LHCN-M2 (cell line): Measurements from ENCODE around the gene RBBP5. TPM values are rescaled to one million over a fixed set of nuclear protein-coding genes. Genes with fewer than 3 reads are reported as not detected.

ENCODE experiments used
- DNase-seq: peaks from one replicate; pipeline ENCODE4 v3.0.0-alpha.2; 2012; ENCODE audit warnings: low read depth
- total RNA-seq: library from RNA; depleted of rRNA; stranded (reverse); fragments of >200 nt; gene quantifications from 2 replicates; pipeline ENCODE4 v1.2.3, GENCODE V29; 2014

The RBBP5 gene
- total RNA-seq, 1 experiment from 2014 or later: 18.0 TPM

DNA sequence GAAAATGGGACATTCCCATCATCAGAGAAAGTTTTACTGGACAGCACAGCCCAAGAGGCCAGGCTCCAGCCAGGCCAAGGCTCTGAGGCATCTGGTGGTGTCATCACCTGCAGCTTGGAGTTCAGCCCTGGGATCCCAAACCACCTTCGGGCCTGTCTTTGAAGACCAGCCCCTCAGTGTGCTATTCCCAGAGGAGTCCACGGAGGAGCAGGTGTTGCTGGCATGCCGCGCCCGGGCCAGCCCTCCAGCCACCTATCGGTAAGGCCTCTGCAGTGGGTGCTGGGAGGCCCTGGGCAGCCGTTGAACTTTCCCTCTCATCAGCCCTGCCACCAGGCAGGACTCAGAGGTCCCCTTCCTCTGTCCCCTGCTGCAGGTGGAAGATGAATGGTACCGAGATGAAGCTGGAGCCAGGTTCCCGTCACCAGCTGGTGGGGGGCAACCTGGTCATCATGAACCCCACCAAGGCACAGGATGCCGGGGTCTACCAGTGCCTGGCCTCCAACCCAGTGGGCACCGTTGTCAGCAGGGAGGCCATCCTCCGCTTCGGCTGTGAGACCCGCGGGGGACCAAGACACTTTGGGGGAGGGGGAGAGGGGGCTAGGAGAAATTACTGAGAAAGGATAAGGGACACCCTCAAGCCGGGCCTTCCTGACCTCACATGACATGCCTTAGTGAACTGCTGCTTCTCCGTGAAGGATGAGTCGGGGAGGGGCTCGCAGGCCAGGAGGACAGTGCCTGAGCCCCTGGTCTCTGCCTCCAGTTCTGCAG lies 63.8 kb downstream of the RBBP5 start:
- no peak for DNase-seq

DNA sequence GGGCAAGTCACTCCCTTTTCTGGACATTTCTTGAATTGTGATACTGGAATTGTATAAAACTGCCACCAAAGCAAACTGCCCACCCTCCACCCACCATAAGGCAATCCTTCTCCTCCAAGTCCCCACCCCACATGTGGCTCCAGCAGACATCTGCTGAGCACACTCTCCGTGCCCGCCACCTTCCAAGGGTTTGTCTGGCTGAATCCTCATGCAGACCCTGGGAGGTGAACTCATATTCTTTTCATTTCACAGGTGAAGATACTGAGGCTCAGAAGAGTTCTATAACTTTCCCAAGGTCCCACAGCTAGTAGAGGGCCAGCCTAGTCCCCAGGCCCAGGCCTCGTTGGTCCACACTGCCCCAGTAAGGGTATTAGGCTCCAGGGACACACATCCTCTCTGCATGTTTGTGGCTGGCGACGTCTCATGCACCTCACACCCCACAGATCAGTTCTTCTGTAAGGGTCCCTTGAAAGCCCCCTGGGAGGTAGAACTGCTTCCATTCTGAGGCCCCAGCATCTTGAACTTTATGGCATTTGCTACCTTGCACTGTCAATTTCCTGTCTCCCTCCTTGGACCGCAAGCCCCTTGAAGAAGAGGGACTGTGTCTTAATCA lies 64.7 kb downstream of the RBBP5 start:
- no peak for DNase-seq

DNA sequence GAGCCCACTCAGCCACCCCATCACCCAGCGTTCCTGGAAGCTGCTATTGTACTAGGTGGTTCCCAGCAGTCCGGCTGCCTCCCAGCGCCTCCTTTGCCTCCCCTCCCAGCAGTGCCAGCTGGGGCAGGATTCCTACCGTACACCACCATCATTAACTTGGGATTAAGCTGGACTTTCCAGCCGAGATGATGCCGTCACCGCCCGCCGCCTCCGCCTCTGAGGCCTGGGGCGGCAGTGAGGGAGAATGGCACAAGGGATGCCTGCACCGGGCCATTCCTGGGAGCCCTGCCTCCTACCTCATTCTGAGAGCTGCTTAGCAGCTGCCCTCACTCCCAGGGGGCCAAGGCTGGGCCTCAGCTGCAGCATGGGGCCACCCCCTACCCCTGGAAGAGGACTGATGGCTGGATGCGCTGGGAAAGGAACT lies 65.6 kb downstream of the RBBP5 start:
- no peak for DNase-seq

DNA sequence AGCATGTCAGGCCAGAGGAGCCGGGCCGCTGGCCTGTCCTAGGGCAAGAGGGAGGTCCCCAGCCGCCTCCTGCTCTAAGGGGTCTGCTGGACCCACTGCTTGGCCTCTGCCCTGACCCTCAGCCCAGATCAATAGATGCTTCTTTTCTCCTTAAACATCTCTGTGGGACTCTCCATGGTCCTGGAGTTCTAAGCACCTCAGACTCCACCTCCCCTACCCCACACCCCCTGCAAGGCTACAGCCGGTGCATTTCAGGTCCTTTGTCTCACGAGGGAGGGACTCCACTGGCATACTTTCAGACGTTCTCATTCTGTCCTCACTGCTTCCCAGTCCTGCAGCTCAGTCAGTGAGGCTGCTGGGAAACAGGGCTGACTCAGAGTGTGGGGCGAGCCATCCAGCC lies 67.8 kb downstream of the RBBP5 start:
- DNase-seq: no peak

DNA sequence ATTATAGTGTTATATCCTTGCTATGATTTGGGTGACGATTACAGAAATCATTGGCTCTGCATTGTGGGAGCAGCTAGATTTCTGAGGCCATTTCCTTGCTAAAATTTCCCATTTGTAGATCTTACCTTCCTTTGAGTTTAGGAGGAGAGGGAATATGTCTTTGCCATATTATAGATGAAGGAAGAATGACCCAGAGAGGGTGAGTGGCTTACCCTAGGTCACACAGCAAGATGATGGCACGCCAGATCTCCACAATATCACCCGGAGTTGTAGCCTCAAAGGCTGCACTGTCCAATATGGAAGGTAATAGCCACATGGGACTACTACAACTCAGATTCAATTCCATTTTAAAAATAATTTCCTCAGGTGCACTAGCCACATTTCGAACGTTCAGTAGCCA lies 68.5 kb downstream of the RBBP5 start:
- DNase-seq: no peak

DNA sequence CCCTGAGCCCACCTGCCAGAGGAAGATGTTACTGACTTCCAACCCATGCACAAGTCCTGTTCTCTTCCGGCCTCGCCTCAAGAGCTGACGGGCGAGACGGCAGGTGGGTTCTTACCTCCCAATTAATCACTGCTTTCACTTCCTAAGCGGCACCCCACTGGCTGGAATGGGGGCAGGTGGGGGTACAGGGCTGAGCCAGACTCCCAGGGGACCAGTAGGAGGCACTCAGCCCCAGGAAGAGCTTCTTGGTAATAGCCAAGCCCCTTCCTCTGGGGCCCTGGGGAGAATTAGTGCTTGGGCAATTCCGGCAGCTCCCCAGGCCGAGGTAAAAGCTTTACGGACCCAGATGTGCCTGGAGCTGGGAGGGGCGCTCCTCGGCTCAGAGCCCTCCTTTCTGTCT lies 69.1 kb downstream of the RBBP5 start:
- no peak for DNase-seq

DNA sequence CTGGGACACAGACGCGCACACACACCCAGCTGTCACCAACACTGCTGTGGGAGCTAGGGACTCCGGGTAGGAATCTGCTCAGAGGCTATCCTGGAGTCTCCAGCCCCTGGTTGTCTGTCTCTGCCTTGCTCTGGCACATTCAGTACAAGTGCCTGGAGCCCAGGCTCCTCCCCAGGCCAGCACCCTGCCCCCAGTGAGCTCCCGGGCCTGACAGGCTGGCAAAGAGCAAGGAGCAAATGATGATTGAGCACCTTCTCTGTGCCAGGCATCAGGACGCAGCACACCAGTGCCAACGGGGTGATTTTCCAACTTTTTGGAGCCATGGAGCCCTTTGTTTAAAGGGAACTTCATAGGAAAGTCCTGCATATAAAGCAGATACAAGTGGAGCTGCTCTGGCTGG lies 72.3 kb downstream of the RBBP5 start:
- DNase-seq: no peak

DNA sequence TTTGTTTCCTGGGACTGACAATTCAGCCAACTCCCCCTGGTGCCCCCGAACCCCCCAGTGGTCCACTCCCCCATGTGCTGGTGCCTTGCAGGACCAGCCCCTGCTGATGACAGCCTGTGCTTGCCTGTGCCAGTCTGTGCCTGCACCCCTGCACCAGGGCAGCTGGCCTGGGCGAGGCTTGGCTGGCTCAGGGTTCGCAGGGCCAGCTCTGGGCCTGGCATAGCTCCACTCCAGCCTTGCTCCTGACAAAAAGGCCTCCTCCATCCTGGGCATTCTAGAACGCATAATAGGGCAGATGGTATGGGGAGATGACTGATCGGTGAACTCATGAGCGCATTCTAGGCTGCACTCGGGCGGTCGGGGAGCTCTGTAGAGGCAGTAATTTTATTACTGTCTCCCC lies 73.4 kb downstream of the RBBP5 start:
- no peak for DNase-seq

DNA sequence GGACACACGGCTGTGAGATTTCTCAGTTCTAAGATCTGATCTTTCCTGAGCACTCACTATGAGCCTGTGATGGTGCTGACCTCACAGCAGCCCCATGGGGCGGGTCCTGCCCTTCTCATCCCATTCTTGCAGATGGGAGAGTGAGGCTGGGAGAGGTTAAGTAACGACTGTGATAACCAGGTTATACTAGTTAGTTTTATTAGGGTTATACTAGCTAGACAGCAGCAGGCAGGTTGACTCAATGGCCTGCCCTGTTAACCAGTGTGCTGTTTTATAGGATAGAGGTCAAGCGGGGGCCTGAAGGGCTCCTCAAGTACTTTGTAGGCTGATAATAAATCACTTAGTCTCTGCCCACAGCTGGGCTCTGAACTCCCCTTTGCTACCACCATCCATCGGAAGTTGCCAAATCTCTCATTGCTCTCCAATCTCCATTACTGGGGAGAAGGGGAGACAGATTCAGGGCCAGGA lies 74.0 kb downstream of the RBBP5 start:
- DNase-seq: no peak

DNA sequence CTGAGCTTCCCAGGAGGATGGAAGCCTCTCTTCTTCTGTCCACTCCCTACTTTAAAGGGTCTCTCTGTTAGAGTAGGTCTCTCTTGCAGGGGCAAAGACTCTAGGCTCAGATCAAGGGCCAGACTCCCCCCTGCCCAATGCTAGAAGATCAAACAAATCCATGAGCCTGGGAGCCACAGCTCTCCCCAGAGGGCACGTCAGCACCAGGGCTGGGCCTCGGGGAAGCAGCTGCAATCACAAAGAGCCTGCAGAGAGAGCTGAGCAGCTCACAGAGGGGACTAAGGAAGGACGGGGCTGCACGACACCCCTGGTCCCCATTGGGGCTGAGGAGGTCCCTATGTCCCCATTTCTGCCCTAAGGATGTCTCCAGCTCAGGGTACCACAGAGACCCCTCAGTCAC lies 74.9 kb downstream of the RBBP5 start:
- no peak for DNase-seq

DNA sequence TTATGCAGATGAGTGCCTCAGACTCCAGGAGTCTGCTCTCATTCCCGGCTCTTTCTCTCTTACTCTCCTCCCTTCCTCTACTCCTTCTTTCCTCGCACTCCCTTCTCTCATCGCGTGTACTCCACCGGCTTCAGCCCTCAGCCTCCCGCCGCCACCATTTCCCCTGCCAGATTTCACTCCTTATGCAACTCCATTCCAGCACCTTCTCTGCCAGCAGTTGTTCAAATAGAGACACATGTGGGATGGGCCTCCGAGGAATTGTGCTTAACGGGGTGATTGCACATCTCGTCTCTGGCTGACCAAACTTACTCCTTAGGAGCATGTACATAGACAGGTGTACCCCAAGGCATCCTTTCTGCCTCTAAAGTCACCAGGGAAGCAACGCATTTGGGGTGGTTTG lies 76.6 kb downstream of the RBBP5 start:
- DNase-seq: no peak

DNA sequence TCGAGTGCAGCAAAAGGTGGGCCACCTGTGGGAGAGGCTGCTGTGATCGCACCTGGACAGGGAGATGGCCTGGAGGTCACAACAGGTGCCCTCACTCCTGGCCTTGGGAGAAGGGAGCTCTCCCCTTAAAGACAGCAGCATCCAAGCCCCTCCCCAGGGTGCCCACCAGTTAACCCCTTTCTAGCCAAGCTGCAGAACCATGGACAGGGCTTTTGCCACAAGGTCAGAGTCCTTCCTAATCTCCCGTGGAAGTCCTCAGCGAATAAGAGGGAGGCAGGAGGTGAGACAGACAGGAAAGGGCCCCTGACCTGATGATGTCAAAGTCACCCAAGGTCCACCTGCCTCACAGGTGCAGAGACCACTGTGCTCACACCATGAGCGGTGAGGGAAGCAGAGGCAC lies 77.0 kb downstream of the RBBP5 start:
- DNase-seq: no peak

DNA sequence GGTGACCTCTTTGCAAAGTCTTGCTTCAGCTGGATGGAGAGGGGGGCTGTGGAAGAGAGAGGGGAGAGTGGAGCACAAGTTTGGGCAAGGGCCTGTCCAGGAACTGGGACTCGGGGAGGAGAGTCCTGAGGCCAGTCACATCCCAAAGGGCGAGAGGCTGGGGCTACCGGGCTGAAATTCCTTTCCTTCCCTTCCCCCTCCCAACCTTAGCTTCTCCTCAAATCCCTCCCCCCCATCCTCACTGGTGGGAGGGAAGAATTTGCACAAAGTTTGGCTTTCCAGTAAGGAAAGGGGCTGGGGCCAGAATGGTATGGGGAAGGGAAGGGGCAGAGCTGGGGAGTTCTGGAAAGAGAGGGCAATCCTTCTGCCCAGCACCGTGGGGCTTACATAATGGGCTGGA lies 77.9 kb downstream of the RBBP5 start:
- no peak for DNase-seq

DNA sequence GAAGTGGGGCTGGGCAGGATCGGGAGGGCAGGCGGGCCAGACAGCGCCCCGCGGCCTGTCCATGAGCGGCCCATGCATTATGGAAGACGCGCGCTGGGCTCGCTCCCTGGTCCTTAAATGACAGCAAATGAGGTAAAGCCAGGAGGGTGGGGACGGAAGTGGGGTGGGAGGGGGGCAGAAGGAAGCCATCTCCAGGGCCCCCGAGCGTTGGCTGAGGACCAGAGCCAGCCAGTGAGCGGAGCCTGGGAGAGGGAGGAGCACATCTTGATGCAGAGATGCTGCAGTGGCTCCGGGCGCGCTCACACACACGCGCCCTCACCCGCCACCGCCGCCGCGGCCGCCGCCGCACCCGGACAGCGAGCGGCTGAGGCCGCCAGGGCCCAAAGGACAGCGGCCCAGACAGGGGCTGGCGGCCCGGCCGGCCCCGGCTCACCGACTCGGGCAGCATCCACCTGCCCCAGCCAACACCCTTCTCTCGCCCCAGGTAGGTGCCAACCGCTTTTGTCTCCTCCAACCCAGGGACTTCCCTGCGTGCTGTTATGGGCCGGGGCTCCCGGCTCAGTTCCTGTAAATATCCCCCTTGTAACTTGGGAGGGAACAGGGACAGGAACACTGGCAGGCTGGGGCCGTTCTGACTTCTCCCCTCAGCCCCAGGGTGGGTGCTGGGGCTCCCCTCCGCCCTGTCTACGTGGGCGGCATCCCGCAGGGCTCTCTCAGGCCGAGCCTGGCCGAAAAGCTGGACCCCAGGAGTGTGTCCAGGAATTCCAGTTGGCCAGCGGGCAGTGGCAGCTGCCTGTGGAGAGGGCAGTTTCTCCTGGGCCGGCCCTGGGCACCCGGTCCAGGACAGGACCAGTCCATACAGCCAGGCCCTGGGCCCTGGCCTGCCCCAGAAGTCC lies 78.6 kb downstream of the RBBP5 start, which contains the start of gene CNTN2:
CNTN2 (plus strand) TSS at position 302 of the 896 bp plus-strand sequence. CDS start 9,974 bp downstream, outside the sequence.
- no peak for DNase-seq

DNA sequence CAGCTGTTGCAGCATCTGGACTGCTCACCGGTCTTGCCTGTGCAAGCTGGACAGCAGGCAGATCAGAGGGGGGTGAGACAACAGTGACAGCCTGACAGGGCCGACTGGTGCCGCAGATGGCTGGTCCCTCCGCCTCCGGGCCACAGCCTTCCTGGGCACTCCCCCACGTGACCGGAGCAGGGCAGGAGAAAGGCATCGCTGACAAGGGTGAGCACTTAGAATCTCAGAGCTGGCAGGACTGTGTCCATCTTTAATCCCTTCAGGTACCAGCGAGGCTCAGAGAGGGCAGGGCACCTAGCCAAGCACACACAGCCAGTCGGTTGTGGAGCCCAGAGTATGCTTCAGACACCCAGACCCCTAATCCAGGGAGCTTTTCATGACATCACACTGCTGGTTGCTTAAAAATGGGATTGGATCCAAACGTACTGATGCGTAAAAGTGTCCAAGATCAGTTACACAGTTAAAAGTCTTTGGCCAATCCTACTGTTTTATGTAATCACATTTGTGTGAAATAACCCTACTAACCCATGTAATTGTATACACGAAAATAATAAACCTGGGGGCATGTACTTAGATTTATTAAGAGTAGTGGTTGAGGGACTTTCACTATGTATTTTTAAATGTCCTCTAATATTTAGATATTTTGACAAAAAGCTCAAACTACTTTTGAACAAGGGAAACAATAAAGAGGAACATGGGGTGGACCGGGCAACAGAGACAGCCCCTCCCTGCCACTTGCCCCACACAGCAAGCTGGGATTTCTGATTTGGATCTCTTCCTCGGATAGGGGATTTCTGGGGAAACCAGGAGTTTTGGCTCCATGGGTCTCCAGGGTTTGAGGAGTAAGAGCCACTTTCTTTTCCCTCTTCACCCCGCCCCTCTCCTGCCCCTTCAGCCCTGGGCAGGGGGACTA lies 79.5 kb downstream of the RBBP5 start:
- DNase-seq: no peak

DNA sequence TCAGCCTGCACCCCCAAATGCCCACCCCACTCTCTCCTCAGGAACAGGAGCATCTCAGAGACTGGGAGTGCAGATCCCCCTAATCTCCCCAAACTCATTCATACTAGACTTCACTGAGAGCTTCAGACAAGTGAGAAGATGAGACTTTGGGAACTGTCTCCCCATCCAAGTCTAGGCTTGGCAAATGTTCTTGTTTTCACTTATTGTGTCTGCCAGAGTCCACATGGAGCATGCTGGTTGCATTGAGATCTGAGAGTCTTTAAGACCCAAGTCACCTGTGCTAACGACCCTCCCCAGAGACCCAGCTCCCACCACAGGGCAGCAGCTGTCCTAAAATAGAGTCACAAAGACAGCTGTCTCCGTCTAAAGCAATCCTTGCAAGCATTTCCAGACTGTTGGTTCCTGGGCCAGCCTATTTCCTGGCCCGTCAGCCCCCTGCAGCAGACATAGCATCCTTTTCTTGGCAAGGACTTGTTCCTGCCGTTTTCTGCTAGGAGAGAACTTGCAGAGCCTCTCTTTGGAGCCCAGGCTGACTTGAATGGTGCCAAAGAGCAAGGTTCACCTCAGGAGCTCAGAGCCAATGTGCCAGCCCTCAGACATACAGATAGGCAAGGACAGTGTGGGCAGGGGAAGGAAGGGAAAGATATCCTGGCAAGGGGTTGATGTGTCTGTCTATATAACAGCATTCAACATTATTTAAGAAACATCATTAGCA lies 80.6 kb downstream of the RBBP5 start:
- no peak for DNase-seq

DNA sequence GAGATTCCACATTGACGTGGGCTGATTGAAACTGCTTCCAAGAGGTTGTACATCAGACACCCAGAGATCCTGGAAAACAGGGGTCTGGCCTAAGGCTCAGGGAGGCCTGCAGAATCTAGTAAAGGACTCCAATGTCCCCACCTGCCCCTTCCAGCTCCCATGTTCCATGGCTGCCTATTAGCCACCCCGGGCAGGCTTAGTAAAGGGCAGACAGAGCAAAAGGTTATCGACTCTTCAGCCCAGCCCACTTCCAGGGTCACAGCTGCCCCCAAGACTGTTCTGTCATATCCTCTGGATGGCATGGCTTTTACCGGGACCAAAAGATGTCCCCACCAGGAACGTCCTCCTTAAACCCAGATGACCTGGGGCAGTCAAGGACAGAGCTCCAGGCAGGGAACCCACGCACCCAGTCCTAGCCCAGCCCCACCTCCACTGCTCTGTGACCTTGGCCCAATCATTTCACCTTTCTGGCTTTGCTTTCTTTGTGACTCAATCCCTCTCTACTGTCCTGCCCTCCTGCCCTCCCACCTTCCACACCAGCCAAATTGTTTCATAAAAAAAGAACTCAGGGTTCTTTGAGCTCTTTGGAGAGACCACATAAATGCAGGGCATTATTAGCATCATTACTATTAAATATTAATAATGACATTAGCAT lies 83.5 kb downstream of the RBBP5 start:
- no peak for DNase-seq

DNA sequence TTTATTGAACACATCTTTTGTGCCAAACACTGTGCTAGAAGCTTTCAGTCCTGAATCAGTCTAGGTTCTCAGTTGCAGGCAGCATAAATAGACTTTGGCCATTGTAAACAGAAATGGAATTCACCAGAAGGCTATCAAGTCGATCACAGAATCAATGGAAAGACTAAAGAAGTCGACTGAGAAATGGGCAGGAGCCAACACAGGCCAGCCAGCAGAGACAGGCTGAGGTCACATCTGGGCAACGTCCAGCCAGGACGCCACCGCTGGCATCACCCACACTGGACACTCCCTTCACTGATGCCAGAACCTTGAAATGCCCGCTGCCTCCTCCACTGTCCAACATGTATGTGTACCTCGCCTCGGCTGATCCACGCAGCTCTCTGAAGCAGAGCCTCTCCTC lies 84.2 kb downstream of the RBBP5 start:
- DNase-seq: no peak
